Jurkat, Clone E6-1 (cell line): Measurements from ENCODE around the gene FBXO27. TPM values are rescaled to one million over a fixed set of nuclear protein-coding genes. Genes with fewer than 3 reads are reported as not detected.
"Not testable (repeated sequence)": the region's sequence is repeated elsewhere in the genome, so short reads cannot be mapped to it uniquely, and the experiment has no call there.

ENCODE experiments used
- DNase-seq: peaks from one replicate; pipeline ENCODE4 v3.0.0-alpha.2; 2011; ENCODE audit warnings: low read depth, low spot score
- H3K4me3 ChIP-seq: 2 replicates; pipeline ENCODE4 v1.5.1; 2011; ENCODE audit warnings: mild to moderate bottlenecking, low read length, control low read depth, moderate library complexity
- polyA plus RNA-seq: library from polyadenylated mRNA; unstranded; fragments of >200 nt; gene quantifications from one replicate; pipeline ENCODE4 v1.2.1, GENCODE V29; 2012; ENCODE audit warnings: missing spikeins; ENCODE audit not compliant: insufficient read length, insufficient read depth

FBXO27 gene, protein sequence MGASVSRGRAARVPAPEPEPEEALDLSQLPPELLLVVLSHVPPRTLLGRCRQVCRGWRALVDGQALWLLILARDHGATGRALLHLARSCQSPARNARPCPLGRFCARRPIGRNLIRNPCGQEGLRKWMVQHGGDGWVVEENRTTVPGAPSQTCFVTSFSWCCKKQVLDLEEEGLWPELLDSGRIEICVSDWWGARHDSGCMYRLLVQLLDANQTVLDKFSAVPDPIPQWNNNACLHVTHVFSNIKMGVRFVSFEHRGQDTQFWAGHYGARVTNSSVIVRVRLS
- polyA plus RNA-seq = not detected

DNA sequence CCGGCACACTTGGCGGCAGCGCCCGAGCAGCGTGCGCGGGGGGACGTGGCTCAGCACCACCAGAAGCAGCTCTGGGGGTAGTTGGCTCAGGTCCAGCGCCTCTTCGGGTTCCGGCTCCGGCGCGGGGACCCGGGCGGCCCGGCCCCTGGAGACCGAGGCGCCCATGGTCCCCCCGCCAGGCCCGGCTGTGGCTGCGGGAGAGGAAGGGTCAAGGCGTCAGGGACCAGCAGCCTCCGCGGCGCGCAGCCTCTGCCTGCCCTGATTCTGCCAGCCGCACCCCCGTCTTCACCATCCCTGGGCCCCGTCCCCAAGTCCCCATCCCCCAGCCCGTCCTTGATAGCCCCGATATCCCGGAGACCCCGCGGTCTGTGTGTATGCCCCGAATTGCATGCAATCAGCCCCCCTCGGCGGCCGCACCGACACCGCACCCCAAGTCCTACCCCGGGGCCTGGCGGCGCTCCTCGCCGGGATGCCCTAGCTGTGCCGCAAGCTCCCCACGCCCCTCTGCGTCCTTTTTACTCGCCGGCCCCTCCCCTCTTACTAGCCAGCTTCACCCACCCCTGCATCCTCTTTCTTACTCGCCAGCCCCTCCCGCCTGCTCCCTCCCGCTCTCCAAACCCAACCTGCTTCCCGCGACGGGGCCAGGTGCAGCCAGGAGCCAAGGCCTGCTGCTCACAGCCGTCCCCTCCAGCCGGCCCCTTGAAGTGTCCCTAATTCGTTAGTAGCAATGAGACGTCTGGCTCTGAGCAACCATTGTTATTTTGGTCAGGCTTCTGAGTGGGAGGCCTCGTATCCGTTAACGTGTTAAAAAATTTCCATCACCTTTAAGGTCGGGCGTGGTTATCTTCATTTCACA is at the start of gene FBXO27:
TSS of gene FBXO27 (minus strand) at position 487 of the 856 bp plus-strand sequence. CDS start at position 165, 322 bp downstream.
- no peak within 1 kb of the TSS for H3K4me3 ChIP-seq

DNA sequence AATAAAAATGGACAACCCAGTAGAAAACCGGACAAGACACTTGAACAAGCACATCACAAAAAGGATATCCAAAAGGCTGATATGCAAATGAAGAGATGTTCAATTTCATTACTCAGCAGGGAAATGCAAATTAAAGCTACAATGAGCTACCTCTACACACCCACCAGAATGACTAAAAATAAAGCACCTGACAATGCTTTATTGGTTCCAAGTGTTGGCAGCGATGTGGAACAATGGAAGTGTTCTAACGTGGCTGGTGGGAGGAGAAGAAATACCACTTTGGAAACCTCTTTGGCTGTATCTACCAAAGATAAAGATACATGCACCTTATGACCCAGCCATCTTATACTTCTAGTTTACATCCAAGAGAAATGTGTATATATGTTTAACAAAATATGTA is 48.1 kb upstream of the FBXO27 start:
- DNase-seq = no peak

More for the DNA sequence above, at the start of gene FBXO27:
- DNase-seq = no peak

DNA sequence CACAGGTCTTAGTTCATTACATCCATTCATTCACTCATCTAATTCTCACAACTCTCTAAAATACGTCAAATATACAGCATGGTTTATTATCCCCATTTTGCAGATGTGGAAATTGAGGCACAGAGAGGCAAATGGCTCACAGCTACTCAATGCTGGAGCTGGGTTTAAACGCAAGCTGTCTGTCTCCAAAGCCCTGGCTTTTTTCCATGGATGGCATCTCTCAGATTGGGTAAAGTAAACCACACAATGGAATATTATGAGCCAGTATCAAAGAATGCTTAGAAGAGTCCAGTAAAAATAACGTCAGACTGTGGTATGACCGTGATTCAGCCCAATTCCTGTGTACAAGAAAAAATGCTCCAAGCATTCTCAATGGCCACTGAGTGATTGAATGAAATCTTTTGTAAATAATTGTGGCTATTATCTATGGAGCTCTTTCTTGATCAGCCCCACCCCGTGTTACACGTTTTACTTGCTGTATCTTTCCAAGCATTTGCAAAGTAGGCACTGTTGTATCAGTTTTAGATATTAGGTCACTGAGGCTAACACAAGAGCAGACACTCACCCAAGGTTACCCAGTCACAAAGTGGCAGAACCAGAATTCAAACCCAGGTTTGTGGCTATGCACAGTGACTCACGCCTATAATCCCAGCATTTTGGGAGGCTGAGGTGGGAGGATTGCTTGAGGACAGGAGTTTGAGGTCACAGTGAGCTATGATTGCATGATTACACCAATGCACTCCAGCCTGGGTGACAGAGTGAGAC is 46.3 kb upstream of the FBXO27 start:
- DNase-seq = no peak
- no peak overlapping the region for H3K4me3 ChIP-seq

More for the DNA sequence above, 48.1 kb upstream of the FBXO27 start:
- no peak overlapping the region for H3K4me3 ChIP-seq

DNA sequence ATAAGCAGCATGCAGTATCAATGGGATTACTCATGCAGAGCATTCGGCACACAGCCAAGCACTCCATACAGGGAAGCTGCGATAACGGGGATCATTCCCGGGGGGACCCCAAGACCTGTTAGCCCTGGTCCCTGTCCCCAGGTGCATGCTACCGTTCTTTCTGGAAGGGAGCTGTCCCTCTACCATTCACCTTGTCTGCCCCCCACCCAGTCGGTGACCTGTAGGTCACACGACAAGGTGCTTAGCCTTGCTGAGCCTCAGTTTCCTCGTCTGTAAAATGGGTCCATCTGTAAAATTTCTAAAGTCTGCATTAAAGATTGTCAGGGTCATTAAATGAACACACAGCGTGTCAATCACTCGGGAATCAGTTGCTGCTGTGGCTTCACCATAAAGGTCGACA is 45.0 kb upstream of the FBXO27 start:
- no peak for DNase-seq
- no peak overlapping the region for H3K4me3 ChIP-seq

DNA sequence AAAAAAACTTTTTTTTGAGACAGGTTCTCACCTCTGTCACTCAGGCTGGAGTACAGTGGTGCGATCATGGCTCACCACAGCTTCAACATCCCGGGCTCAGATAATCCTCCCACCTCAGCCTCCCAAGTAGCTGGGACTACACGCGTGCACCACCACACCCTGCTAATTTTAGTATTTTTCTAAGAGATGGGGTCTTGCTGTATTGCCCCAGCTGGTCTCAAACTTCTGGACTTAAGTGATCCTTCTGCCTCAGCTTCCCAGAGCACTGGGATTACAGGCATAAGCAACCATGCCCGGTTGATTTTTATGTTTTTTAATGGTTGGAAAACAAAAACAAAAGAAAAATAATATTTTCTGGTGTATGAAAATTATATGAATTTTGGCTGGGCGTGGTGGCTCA is 42.6 kb upstream of the FBXO27 start:
- DNase-seq = no peak
- no peak overlapping the region for H3K4me3 ChIP-seq

DNA sequence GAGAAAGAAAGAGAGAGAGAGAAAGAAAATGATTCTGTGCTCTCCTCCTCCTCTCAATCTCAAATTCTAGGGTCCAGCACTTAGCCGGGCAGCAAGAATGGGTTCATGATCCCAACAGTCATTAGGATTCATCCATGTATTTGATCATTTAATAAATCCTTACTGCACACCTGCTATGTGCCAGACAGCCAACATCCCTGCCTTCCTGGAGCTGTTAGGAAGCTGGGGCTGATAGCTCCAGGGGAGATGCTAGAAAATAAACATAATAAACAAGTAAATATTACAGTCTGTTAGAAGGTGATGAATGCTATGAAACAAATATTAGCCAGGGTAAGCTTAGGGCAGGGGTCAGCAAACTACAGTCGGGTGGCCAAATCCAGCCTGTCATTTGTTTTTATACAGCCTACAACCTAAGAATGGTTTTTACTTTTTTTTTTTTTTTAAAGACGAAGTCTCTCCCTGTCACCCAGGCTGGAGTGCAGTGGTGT is 41.9 kb upstream of the FBXO27 start:
- DNase-seq = no peak
- H3K4me3 ChIP-seq = no peak overlapping the region

DNA sequence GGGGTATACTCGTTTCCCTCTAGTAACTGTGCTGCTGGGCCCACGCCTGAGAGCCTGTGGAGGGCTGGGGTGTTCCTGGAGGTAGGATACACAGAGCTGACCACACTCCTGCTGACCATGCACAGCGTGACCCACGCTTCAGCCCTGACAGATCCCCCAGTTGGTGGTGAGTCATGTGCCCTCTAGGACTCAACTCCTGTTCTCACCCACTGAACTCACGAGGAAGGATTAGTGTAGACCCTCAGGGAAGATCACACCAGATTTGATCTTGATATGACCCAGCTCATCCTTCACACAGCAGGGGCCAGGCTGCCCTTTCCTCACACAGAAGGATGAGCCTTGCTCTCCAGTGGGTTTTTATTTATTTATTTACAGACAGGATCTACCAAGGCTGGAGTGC is 38.5 kb upstream of the FBXO27 start:
- no peak overlapping the region for H3K4me3 ChIP-seq
- no peak for DNase-seq

DNA sequence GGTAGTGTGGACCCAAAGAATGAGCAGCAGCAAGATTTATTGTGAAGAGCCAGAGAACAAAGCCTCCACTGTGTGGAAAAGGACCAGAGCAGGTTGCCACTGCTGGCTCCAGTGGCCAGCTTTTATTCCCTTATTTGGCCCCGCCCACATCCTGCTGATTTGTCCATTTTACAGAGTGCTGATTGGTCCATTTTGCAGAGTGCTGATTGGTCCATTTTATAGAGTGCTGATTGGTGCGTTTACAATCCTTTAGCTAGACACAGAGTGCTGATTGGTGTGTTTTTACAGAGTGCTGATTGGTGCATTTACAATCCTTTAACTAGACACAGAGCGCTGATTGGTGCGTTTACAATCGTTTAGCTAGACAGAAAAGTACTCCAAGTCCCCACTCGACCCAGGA is 35.9 kb upstream of the FBXO27 start:
- not testable (repeated sequence) for H3K4me3 ChIP-seq, DNase-seq

DNA sequence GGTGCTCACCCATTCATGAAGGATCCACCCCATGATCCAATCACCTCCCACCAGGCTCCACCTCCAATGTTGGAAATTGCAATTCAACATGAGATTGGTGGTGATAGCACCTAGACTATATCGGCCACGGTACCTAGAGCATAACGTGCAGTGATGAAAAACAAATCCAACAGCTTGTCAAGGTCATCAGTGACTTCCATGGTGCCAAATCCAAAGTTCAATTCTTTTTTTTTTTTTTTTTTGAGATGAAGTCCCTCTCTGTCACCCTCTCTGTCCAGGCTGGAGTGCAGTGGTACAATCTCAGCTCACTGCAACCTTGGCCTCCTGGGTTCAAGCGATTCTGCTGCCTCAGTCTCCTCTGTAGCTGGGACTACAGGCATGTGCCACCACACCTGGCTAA is 34.8 kb upstream of the FBXO27 start:
- no peak overlapping the region for H3K4me3 ChIP-seq
- DNase-seq = no peak

DNA sequence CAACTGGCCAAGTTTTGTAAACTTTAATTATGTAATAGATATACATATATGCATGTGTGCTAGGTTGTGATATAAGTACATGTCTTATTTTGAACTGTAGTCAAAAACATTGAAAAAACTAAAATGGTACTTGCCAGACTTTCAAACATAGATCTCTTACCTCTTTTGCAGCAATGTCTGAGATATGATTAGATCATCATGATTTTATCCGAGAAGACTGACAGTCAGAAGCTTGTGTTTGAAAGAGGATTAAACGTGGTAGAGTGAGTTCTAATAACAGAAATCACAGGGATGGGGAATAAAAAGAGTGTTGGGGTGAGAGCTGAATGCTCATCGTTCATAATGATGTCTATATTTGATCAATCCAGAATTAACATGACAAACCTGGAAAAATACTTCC is 33.6 kb upstream of the FBXO27 start:
- no peak for DNase-seq
- H3K4me3 ChIP-seq = no peak overlapping the region

DNA sequence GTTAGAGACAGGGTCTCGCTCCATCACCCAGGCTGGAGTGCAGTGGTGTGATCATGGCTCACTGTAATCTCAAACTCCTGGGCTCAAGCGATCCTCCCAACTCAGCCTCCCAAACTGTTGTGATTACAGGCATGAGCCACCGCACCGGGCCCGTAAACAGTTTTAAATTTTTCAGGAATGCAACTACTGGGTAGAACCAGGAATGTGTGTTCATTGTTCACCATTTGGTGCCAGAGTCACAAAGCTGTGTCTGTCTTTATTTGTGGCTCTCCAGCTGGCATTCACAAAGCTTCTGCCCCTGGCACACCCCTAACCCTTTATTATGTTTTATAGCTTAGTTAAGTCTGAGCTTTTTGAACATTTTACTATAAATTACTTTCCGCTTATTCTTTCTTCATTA is 32.1 kb upstream of the FBXO27 start:
- DNase-seq = no peak

DNA sequence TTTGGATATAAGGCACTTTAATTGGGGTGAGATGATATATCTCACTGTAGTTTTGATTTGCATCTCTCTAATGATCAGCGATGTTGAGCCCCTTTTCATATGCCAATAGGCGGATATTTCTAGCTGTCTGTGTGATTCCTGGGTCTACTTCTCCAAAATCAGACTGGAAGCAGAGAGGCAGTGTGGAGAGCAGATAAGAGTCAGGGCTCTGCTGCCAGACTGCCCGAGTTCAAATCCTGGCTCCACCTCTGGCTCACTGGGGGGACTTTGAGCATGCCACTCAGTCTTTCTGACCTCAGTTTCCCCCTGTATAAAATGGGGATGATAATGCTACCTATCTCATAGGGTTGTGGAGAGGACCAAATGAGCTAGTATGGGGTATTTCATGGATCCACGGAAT is 27.8 kb upstream of the FBXO27 start:
- no peak overlapping the region for H3K4me3 ChIP-seq
- no peak for DNase-seq

More for the DNA sequence above, 32.1 kb upstream of the FBXO27 start:
- H3K4me3 ChIP-seq = no peak overlapping the region

DNA sequence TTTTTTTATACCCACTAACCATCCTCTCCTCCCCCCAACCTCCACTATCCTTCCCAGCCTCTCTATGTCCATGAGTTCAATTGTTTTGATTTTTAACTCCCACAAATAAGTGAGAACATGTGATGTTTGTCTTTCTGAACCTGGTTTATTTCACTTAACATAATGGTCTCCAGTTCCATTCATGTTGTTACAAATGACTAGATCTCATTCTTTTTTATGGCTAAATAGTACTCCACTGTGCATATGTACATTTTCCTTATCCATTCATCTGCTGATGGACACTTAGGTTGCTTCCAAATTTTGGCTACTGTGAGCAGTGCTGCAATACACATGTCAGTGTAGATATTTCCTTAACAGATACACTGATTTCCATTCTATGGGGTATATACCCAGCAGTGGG is 27.0 kb upstream of the FBXO27 start:
- DNase-seq = no peak
- no peak overlapping the region for H3K4me3 ChIP-seq

DNA sequence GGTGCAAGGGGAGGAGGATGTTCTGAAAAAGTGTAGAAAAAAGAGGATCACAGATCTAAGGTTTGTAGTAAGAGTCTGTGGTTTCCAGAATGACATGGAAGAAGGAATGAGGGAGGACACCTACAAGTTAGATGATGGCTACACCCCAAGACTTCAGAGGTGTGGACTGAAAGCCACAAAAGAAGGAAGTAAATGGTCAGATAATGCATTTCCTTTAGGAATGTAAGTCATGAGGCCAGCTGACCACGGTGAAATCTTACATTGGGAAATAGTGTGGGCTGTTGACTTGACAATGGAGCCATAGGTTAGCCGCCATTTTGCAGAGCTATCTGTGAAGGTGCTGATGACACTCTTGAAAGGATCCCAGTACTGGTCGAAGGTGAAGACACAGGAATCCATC is 25.3 kb upstream of the FBXO27 start:
- no peak overlapping the region for H3K4me3 ChIP-seq
- no peak for DNase-seq

DNA sequence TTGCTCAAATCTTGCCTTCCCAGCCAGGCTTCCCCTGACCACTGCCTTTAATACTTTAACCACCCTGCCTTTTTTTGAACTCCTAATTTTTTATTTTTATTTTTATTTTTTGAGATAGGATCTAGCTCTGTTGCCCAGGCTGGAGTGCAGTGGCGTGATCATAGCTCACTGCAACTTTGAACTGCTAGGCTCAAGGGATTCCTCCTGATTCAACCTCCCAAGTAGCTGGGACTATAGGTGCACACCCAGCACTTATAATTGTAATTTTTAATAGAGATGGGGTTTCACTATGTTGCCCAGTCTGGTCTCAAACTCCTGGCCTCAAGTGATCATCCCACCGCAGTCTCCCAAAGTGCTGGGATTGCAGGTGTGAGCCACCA is 21.7 kb upstream of the FBXO27 start:
- no peak overlapping the region for H3K4me3 ChIP-seq
- no peak for DNase-seq

DNA sequence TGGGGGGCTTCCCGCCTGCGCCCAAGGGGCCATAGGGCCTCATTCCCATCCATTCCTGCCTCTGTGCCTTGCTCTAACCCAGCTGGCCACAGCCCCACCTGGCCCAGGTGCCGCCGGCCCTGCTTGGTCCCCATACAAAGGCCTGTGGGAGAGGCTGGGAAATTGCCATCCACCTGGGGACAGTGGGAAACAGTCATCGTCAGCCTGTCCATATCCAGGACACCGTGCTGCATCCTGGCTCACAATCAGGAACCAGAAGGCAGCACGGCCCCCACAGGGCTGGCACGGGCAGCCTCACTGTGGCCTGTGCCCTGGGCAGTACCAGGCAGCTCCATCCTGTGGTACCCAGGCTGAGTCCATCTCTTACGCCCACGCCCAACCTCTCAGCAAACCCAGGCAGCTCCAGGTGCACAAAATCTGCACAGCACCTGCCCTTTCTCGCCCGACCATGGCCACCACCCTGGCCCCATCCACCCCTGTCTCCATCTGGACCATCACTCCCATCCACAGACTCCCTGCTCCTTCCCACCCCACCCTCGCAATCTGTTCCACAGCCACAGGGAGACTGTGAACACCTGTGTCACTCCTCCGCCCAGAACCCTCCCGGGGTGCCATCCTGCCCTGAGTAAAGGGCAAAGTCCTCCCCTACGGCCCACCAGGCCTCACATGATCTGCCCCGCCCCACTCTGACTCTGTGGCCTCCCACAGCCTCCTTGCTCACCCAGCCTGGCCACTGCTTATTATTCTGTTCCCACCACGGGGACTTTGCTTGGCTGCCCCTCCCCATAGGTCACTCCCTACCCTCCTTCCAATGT is 21.1 kb upstream of the FBXO27 start:
- no peak overlapping the region for H3K4me3 ChIP-seq
- DNase-seq = no peak

DNA sequence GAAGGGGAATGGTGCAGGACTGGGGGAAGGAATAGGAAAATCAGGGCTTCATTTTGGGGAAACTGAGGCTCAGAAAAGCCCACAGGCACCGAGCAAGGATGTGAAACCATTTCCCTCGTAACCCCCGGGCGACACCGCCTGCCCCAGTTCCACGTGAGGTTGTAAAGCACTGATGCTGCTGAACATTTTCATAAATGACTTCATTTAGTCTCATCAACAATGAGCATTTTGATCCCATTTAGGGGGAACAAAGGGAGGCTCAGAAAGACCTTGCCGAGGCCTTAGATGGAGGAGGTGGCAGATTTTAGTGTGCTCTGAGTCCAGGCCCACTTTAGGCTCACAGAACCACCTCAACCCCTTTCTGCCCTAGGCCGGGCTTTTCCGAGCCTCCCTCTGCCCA is 20.5 kb upstream of the FBXO27 start:
- no peak overlapping the region for H3K4me3 ChIP-seq

DNA sequence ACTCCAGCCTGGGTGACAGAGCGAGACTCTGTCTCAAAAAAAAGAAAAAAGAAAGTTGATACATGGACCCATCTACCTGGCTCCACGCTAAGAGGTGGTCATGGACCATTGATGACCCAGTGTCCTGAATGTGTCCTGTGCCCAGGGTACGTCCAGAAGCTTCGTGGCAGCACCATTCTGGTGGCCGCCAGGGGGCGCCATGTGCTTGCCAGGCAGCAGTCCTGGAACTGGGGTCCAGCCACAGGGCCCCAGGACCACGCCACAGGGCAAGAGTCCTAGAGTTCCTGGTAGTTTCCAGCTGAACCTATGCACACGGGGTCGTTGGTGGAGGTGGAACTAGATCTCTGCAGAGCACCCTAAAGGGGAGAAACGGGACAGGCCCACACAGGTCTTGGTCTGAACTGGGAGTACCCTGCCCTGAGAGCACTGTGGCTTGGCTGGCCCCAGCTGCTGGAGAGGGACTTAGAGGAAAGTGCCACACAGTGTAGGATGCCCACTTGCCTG is 19.9 kb upstream of the FBXO27 start:
- DNase-seq = peak; percentile 27
- no peak overlapping the region for H3K4me3 ChIP-seq

More for the DNA sequence above, 20.5 kb upstream of the FBXO27 start:
- no peak for DNase-seq

DNA sequence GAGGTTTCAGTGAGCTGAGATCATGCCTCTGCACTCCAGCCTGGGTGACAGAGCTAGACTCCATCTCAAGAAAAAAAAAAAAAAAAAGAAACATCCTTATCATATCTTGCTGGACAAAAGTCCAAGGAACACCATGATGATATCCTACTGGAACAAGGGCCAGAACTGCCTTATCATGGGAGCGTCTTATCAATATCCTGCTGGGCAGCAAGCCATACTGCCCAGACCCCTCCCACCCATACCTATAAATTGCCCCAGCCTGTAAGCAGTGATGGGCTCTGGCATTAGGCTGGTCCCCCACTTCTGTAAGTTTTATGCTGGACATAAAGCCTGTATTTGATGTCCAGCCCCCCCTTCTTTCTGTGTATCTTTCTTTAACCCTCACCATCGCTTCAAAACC is 14.7 kb upstream of the FBXO27 start:
- no peak overlapping the region for H3K4me3 ChIP-seq
- DNase-seq = no peak
